Gastroesophageal sphincter (tissue), 3 donors: ENCODE measurements around the gene SPSB1.

Experiments
- CTCF ChIP-seq, 4 experiments: fragments of 200-600 bp in 2 of 4; fragments of 450-650 bp in 2 of 4; sonication (generic) in 1 of 4; IDR thresholded peaks; one replicate each; pipeline ENCODE4 v1.5.1; 2017 to 2019; ENCODE audit warnings: antibody characterized with exemption in 4 of 4, mild to moderate bottlenecking in 2 of 4, moderate library complexity in 2 of 4
- EP300 ChIP-seq: sonication (generic); formaldehyde crosslinking; IDR thresholded peaks from one replicate; pipeline ENCODE4 v1.6.1; 2017; ENCODE audit warnings: antibody characterized with exemption, mild to moderate bottlenecking
- POLR2A ChIP-seq, 2 donors: fragments of 450-650 bp; IDR thresholded peaks; one replicate each; pipeline ENCODE4 v1.6.1; 2017; ENCODE audit warnings: antibody characterized with exemption in 2 of 2, mild to moderate bottlenecking in 2 of 2, moderate library complexity in 1 of 2
- POLR2AphosphoS5 ChIP-seq: sonication (generic); formaldehyde crosslinking; IDR thresholded peaks from one replicate; pipeline ENCODE4 v1.6.1; 2017; ENCODE audit warnings: antibody characterized with exemption

GRCh38 chr1:9347095-9347850 is 54.6 kb downstream of the SPSB1 start:
- no peak for TF ChIP-seq CTCF (IDR thresholded peaks at IDR 0.05)
- TF ChIP-seq POLR2AphosphoS5: no peak
- no peak for TF ChIP-seq POLR2A (IDR thresholded peaks at IDR 0.05)
- no peak for TF ChIP-seq EP300
